ENCODE data around the gene AMPD3. TPM values are rescaled to one million over a fixed set of nuclear protein-coding genes. Genes with fewer than 3 reads are reported as not detected.
A peak's percentile ranks its signal among the peaks of the same experiment; 100 is the strongest.

AMPD3 gene
- total RNA-seq, 2 experiments from 2014 or later, result 31.1 to 34.2 TPM

- Mint-ChIP-seq H3K27me3 (no peaks in the 10 kb centered on the region), H3K4me1 (ENCODE audit: low read depth) (peaks cover 28% of the 10 kb centered on the region), H3K9me3 (no peaks in the 10 kb centered on the region), H3K27ac (no peak overlapping the region), H3K36me3 (ENCODE audit: low read depth) (no peaks in the 10 kb centered on the region), H3K4me3 (peak overlapping the region; percentile 93)
- no peak for TF ChIP-seq CTCF (IDR thresholded peaks at IDR 0.05)
- CTCF ChIA-PET, result interaction anchor here (1.7 to 4.1 kb wide), 6 partner anchors 7 to 126 kb away, joined by 5 to 53 read pairs (median 20); no protein-coding TSS in a partner anchor
- intact Hi-C loops (cut with micrococcal nuclease), result loop anchor here (5.0 kb wide), 1 partner anchor 82 kb away; the partner anchor contains the start of gene AMPD3
- POLR2A ChIA-PET, result interaction anchor here (1.7 kb wide), 1 partner anchor 8 kb away, joined by 11 read pairs; no protein-coding TSS in a partner anchor
- no peak for ATAC-seq
- no peak for DNase-seq
These were observed 84.3 kb downstream of the AMPD3 start for GRCh38 chr11:10539339-10539738.

GRCh38 chr11:10540546-10540914 lies 85.5 kb downstream of the AMPD3 start:
- peak overlapping the region; percentile 86 for H3K27ac Mint-ChIP-seq
- POLR2A ChIA-PET, result interaction anchor here (0.6 to 1.8 kb wide), 11 partner anchors 9 to 190 kb away, joined by 3 to 11 read pairs (median 3); no protein-coding TSS in a partner anchor

GRCh38 chr11:10540915-10541560 lies 86.0 kb downstream of the AMPD3 start, which contains the start of gene RNF141:
RNF141 (minus strand) TSS chr11:10541187; CDS start chr11:10534158, 7,029 bp downstream.
- CTCF ChIA-PET, result interaction anchor here (0.6 to 4.1 kb wide), 60 partner anchors 8 to 782 kb away, joined by 3 to 53 read pairs (median 5); partner anchors contain the start of genes AMPD3 and CTR9
- DNase-seq (peak; percentile 97), ATAC-seq (peak; percentile 98)
- Mint-ChIP-seq H3K4me3 (peak within 1 kb of the TSS; percentile 93), H3K27ac (peak within 1 kb of the TSS; percentile 86), H3K36me3 (ENCODE audit: low read depth) (no peaks in the 10 kb centered on the region), H3K9me3 (no peaks in the 10 kb centered on the region), H3K27me3 (no peaks in the 10 kb centered on the region), H3K4me1 (ENCODE audit: low read depth) (peaks cover 24% of the 10 kb centered on the region)
- intact Hi-C loops (cut with micrococcal nuclease), result loop anchor here (10.0 kb wide), 1 partner anchor 64 kb away; no protein-coding TSS in a partner anchor
- TF ChIP-seq CTCF (IDR thresholded peaks at IDR 0.05), result peak; percentile 87
- POLR2A ChIA-PET, result interaction anchor here (0.6 to 1.8 kb wide), 12 partner anchors 10 to 210 kb away, joined by 3 to 11 read pairs (median 4); partner anchors contain the start of gene CTR9

More at GRCh38 chr11:10540546-10540914, 85.5 kb downstream of the AMPD3 start:
- no peak for DNase-seq
- Mint-ChIP-seq H3K4me1 (ENCODE audit: low read depth) (peaks cover 28% of the 10 kb centered on the region), H3K4me3 (peak overlapping the region; percentile 93), H3K9me3 (no peaks in the 10 kb centered on the region), H3K36me3 (ENCODE audit: low read depth) (no peaks in the 10 kb centered on the region), H3K27me3 (no peaks in the 10 kb centered on the region)
- intact Hi-C loops (cut with micrococcal nuclease), result loop anchor here (10.0 kb wide), 1 partner anchor 64 kb away; no protein-coding TSS in a partner anchor
- no peak for TF ChIP-seq CTCF (IDR thresholded peaks at IDR 0.05)
- ATAC-seq, result peak; percentile 1
- CTCF ChIA-PET, result interaction anchor here (0.6 to 4.1 kb wide), 56 partner anchors 8 to 782 kb away, joined by 3 to 53 read pairs (median 6); partner anchors contain the start of genes AMPD3 and CTR9

- Mint-ChIP-seq H3K4me1 (ENCODE audit: low read depth) (peaks cover 22% of the 10 kb centered on the region), H3K9me3 (no peaks in the 10 kb centered on the region), H3K36me3 (ENCODE audit: low read depth) (no peaks in the 10 kb centered on the region), H3K4me3 (peak overlapping the region; percentile 93), H3K27ac (peak overlapping the region; percentile 86), H3K27me3 (no peaks in the 10 kb centered on the region)
- DNase-seq (no peak), ATAC-seq (no peak)
- ChIA-PET CTCF (interaction anchor here (0.6 to 4.1 kb wide), 39 partner anchors 8 to 783 kb away, joined by 3 to 53 read pairs (median 7); partner anchors contain the start of gene AMPD3), POLR2A (interaction anchor here (0.6 to 1.8 kb wide), 11 partner anchors 17 to 209 kb away, joined by 3 to 7 read pairs (median 4); partner anchors contain the start of genes CTR9 and LYVE1)
- intact Hi-C loops (cut with micrococcal nuclease), result loop anchor here (10.0 kb wide), 1 partner anchor 63 kb away; no protein-coding TSS in a partner anchor
- peak; percentile 39 for TF ChIP-seq CTCF (IDR thresholded peaks at IDR 0.05)
These were observed 86.5 kb downstream of the AMPD3 start for GRCh38 chr11:10541561-10541930.
